Testis (tissue), 3 donors: ENCODE results near the gene NUP58. TPM values are rescaled to one million over a fixed set of nuclear protein-coding genes. Genes with fewer than 3 reads are reported as not detected.

Experiments used
- DNase-seq: peaks from one replicate; pipeline ENCODE4 v3.0.0-alpha.2; 2019
- H3K27ac ChIP-seq, 2 donors: fragments of 200-600 bp; sonication (generic); one replicate each; pipeline ENCODE4 v1.5.1; 2019
- H3K27me3 ChIP-seq: fragments of 200-600 bp; sonication (generic); one replicate; pipeline ENCODE4 v1.5.1; 2019
- H3K36me3 ChIP-seq: fragments of 200-600 bp; sonication (generic); one replicate; pipeline ENCODE4 v1.5.1; 2017; ENCODE audit warnings: low read depth; ENCODE audit errors: missing control alignments
- H3K4me1 ChIP-seq: fragments of 200-600 bp; sonication (generic); one replicate; pipeline ENCODE4 v1.5.1; 2019
- H3K4me3 ChIP-seq, 2 donors: fragments of 200-600 bp; sonication (generic); one replicate each; pipeline ENCODE4 v1.5.1; 2017 to 2019
- H3K9me3 ChIP-seq: fragments of 200-600 bp; sonication (generic); one replicate; pipeline ENCODE4 v1.5.1; 2017
- CTCF ChIP-seq, 3 experiments: fragments of 450-650 bp in 2 of 3; fragments of 200-600 bp in 1 of 3; sonication (generic) in 1 of 3; IDR thresholded peaks; one replicate each; pipeline ENCODE4 v1.5.1; 2016 to 2019; ENCODE audit warnings: antibody characterized with exemption in 3 of 3, mild to moderate bottlenecking in 2 of 3, moderate library complexity in 1 of 3
- POLR2A ChIP-seq: fragments of 450-650 bp; IDR thresholded peaks from one replicate; pipeline ENCODE4 v1.6.1; 2017; ENCODE audit warnings: antibody characterized with exemption, mild to moderate bottlenecking, moderate library complexity
- WGBS, 2 donors: methylation state at CpG; one replicate each; pipeline ENCODE4 v1.1.5; 2018; 5-methylcytosine and 5-hydroxymethylcytosine counted together
- intact Hi-C: fragments of 100-400 bp; cut with DNase I; formaldehyde crosslinking; loops from one replicate; pipeline ENCODE4 v1.15.1; 2023; ENCODE audit warnings: low total_unique reads
- polyA plus RNA-seq: library from polyadenylated mRNA; stranded (reverse); fragments of 350-450 nt; fragmentation: Illumina TruSeq; extraction: RNeasy Lipid Tissue Mini Kit (QIAGEN cat#74804); gene quantifications from one replicate; pipeline ENCODE4 v1.2.3, GENCODE V29; 2014; ENCODE audit warnings: low read depth, low replicate concordance; ENCODE audit not compliant: insufficient read depth
- total RNA-seq, 2 donors: library from RNA; depleted of rRNA; stranded (reverse); fragments of >200 nt; gene quantifications; one replicate each; pipeline ENCODE4 v1.2.3, GENCODE V29; 2016

NUP58 gene
- total and polyA plus RNA-seq, 3 donors from 2014 or later = 90.9 to 237 (median 166) TPM

GRCh38 chr13:25365720-25366235 is 64.4 kb downstream of the NUP58 start:
- intact Hi-C loops = no loop called here
- DNase-seq = no peak
- TF ChIP-seq CTCF (IDR thresholded peaks at IDR 0.05) = no peak
- no peak for TF ChIP-seq POLR2A

GRCh38 chr13:25371158-25371874 is 69.9 kb downstream of the NUP58 start:
- Histone ChIP-seq H3K27me3 (no peaks in the 10 kb centered on the region), H3K9me3 (no peaks in the 10 kb centered on the region), H3K36me3 (no peaks in the 10 kb centered on the region), H3K27ac (no peak overlapping the region), H3K4me3 (peak overlapping the region in 1 of 2 donors; percentile 48), H3K4me1 (no peaks in the 10 kb centered on the region)
- no peak for DNase-seq
- TF ChIP-seq CTCF (IDR thresholded peaks at IDR 0.05) (no peak), POLR2A (no peak)
- intact Hi-C loops = no loop called here
- 22 to 30% methylated on average over 16 to 20 of the region's 20 CpGs for WGBS, 2 donors

More at GRCh38 chr13:25365720-25366235, 64.4 kb downstream of the NUP58 start:
- H3K36me3 ChIP-seq = no peaks in the 10 kb centered on the region
- H3K27ac ChIP-seq = no peak overlapping the region
- 58 to 74% methylated on average over 30 to 32 of the region's 32 CpGs for WGBS, 2 donors
- H3K9me3 ChIP-seq = no peaks in the 10 kb centered on the region
- no peaks in the 10 kb centered on the region for H3K27me3 ChIP-seq
- no peaks in the 10 kb centered on the region for H3K4me1 ChIP-seq
- H3K4me3 ChIP-seq = peak overlapping the region in 1 of 2 donors; percentile 0

- intact Hi-C loops = no loop called here
- no peaks in the 10 kb centered on the region for H3K9me3 ChIP-seq
- no peaks in the 10 kb centered on the region for H3K36me3 ChIP-seq
- whole genome bisulfite sequencing, 2 donors = 2% methylated on average over 45 of the region's 58 CpGs; no CpG with 5 or more reads in 1 of the 2 donors
- H3K4me1 ChIP-seq = no peaks in the 10 kb centered on the region
- H3K27me3 ChIP-seq = no peaks in the 10 kb centered on the region
- no peak for DNase-seq
- H3K27ac ChIP-seq = no peak within 1 kb of the TSS
- TF ChIP-seq CTCF (IDR thresholded peaks at IDR 0.05) (no peak), POLR2A (no peak)
- peak within 1 kb of the TSS; percentile 48 to 56 for H3K4me3 ChIP-seq
Measured at GRCh38 chr13:25371875-25372283, 70.5 kb downstream of the NUP58 start, which contains the start of gene ATP8A2. Gene ATP8A2, plus strand, starts transcription at chr13:25371974. Its CDS starts 239 bp downstream, at chr13:25372213.

DNA sequence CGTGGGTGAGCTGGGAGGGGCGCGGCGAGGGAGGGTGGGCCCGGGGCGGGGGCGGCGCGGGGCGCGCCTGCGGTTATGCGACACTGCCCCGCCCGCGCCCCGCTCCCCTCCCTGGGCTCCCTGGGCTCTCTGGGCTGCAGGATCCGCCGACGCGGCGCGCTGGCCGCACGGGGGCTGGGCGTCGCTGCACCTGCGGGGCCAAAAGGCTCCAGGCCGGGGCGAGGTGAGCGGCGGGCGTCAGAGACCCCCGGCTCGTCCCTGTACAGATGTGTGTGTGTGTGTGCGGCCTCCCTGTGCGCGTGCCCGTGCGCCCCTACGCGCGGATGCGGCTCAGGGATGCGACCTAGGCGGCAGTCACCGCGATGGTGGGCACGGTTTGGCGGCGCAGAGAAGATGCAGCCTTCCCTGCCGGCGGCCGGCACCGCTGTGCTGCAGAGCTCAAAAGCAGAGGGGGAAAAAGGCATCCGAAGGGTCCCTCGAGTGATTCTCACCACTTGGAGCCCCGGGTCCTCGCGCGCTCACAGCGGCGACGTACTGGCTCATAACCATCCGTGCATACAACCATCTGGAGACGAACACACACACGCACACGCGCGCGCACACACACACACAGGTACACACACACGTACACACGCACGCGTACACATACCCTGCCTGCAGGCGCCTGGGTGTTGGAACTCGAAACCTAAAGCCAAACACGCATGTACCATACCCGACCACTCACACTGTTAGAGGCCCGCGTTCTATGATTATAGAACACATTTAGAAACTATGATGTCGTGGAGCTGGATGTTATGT is 71.1 kb downstream of the NUP58 start:
- H3K9me3 ChIP-seq = no peaks in the 10 kb centered on the region
- no peak for TF ChIP-seq CTCF (IDR thresholded peaks at IDR 0.05)
- no peak for TF ChIP-seq POLR2A
- 11 to 37% methylated on average over 11 to 75 of the region's 82 CpGs for WGBS, 2 donors
- no peak overlapping the region for H3K27ac ChIP-seq
- DNase-seq = no peak
- H3K4me3 ChIP-seq = peak overlapping the region; percentile 48 to 56
- no peaks in the 10 kb centered on the region for H3K27me3 ChIP-seq
- no peaks in the 10 kb centered on the region for H3K36me3 ChIP-seq
- intact Hi-C loops = no loop called here
- H3K4me1 ChIP-seq = no peaks in the 10 kb centered on the region
